Stimulated activated memory B cell treated with anti-CD40 and anti-IgM and Interleukin-4, amounts not matched to agents 10 μg/mL and 1 μg/mL and 100 μg/mL, for 72 hours (primary cell): ENCODE measurements around the gene CLCN1.

Experiments
- ATAC-seq: fragments of 150-1000 bp; cut with Tn5 transposase; 2 replicates; pipeline ENCODE4 v1.10.0; 2021
- H3K27ac Mint-ChIP-seq: one replicate; pipeline ENCODE4 v1.8.0; 2022; ENCODE audit warnings: mild to moderate bottlenecking, mixed read lengths
- H3K27me3 Mint-ChIP-seq: one replicate; pipeline ENCODE4 v1.8.0; 2022; ENCODE audit warnings: mixed read lengths
- H3K36me3 Mint-ChIP-seq: one replicate; pipeline ENCODE4 v1.8.0; 2022; ENCODE audit warnings: mixed read lengths
- H3K4me1 Mint-ChIP-seq: one replicate; pipeline ENCODE4 v1.8.0; 2022; ENCODE audit warnings: mixed read lengths
- H3K4me3 Mint-ChIP-seq: one replicate; pipeline ENCODE4 v1.8.0; 2022; ENCODE audit warnings: mild to moderate bottlenecking, moderate library complexity, mixed read lengths
- H3K9me3 Mint-ChIP-seq: one replicate; pipeline ENCODE4 v1.8.0; 2022; ENCODE audit warnings: mixed read lengths

Gene CLCN1

DNA sequence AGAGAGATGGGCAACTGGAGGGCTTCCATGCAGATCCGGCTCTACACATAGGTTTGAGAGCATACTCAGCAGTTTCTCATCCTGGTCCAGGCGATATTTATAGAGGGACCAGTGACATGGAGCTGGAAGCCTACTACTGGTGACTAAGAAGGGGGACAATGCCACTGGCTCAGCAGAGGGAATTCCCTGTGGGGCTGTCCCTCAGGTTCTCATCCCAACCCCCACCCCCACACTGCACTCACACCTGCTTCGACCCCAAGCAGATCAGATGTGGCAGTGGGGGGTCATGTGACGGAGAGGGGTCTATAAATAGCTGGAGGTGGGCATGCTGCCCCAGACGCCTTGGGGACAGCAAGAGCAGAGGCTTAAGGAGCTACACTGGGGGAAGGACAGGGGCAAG lies at the start of gene CLCN1:
Gene CLCN1, plus strand, starts transcription at position 336 of the 400 bp plus-strand sequence. CDS start 102 bp downstream, outside the sequence.
- Mint-ChIP-seq H3K27ac (peak within 1 kb of the TSS; percentile 56), H3K4me3 (no peak within 1 kb of the TSS), H3K9me3 (no peaks in the 10 kb centered on the region), H3K27me3 (no peaks in the 10 kb centered on the region), H3K36me3 (no peaks in the 10 kb centered on the region), H3K4me1 (peaks cover 2% of the 10 kb centered on the region)
- ATAC-seq = no peak

- Mint-ChIP-seq H3K4me3 (no peak overlapping the region), H3K4me1 (peaks cover 20% of the 10 kb centered on the region), H3K27ac (peak overlapping the region; percentile 6), H3K27me3 (no peaks in the 10 kb centered on the region), H3K36me3 (peaks cover 42% of the 10 kb centered on the region), H3K9me3 (no peaks in the 10 kb centered on the region)
- ATAC-seq = no peak
Measured at GRCh38 chr7:143269251-143269650, 46.7 kb upstream of the CLCN1 start.

- ATAC-seq = no peak
- Mint-ChIP-seq H3K4me1 (peaks cover under 1% of the 10 kb centered on the region), H3K4me3 (no peak overlapping the region), H3K9me3 (no peaks in the 10 kb centered on the region), H3K36me3 (peaks cover 30% of the 10 kb centered on the region), H3K27me3 (no peaks in the 10 kb centered on the region), H3K27ac (no peak overlapping the region)
Measured at GRCh38 chr7:143271240-143271639, 44.7 kb upstream of the CLCN1 start.

DNA sequence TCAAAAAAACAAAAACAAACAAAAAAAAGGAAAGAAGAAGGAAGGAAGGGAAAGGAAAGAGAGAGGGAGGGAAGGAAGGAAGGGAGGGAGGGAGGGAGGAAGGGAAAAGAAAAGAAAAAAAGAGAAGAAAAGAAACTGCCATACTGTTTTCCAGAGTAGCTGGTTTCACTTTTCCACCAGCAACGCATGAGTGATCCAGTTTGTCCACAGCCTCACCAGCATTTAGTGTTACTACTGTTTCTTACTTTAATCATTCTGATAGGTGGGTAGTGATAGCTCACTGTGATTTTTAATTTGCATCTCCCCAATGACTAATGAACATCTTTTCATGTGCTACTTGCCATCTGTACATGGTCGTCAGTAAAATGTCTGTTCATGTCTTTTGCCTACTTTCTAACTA lies 43.0 kb upstream of the CLCN1 start:
- no peak for ATAC-seq
- no peak overlapping the region for H3K4me3 Mint-ChIP-seq
- no peaks in the 10 kb centered on the region for H3K27me3 Mint-ChIP-seq
- no peaks in the 10 kb centered on the region for H3K4me1 Mint-ChIP-seq
- no peaks in the 10 kb centered on the region for H3K9me3 Mint-ChIP-seq
- peaks cover 28% of the 10 kb centered on the region for H3K36me3 Mint-ChIP-seq
- H3K27ac Mint-ChIP-seq = no peak overlapping the region

GRCh38 chr7:143279186-143280098 lies 36.5 kb upstream of the CLCN1 start:
- Mint-ChIP-seq H3K27me3 (no peaks in the 10 kb centered on the region), H3K36me3 (no peaks in the 10 kb centered on the region), H3K27ac (peak overlapping the region; percentile 85), H3K9me3 (no peaks in the 10 kb centered on the region), H3K4me3 (peak overlapping the region; percentile 62), H3K4me1 (peaks cover 36% of the 10 kb centered on the region)
- peak; percentile 67 for ATAC-seq

GRCh38 chr7:143280160-143280559 lies 35.8 kb upstream of the CLCN1 start:
- H3K36me3 Mint-ChIP-seq = no peaks in the 10 kb centered on the region
- H3K4me1 Mint-ChIP-seq = peaks cover 39% of the 10 kb centered on the region
- H3K4me3 Mint-ChIP-seq = peak overlapping the region; percentile 62
- H3K27me3 Mint-ChIP-seq = no peaks in the 10 kb centered on the region
- H3K9me3 Mint-ChIP-seq = no peaks in the 10 kb centered on the region
- H3K27ac Mint-ChIP-seq = peak overlapping the region; percentile 85
- no peak for ATAC-seq

DNA sequence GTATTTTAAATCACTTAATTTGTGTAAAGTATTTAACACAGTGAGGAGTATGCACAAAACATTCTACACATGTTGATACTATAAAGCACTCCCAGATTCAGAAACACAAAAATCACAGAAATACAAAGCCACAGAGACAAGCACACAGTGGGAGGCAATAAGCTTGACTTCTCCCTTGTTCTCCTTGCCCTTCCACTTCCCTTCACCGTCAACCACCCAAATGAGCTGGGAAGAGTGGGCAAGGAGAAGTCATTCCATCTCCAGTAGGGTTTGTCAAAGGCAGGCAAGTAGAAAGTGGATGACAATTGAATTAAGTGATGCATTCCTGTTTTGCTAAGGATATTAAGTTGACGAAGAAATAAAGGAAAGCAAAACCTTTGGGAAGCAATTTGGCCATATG lies 35.3 kb upstream of the CLCN1 start:
- Mint-ChIP-seq H3K4me3 (peak overlapping the region; percentile 62), H3K9me3 (no peaks in the 10 kb centered on the region), H3K4me1 (peaks cover 39% of the 10 kb centered on the region), H3K36me3 (no peaks in the 10 kb centered on the region), H3K27ac (peak overlapping the region; percentile 85), H3K27me3 (no peaks in the 10 kb centered on the region)
- ATAC-seq = no peak

GRCh38 chr7:143281529-143281928 lies 34.4 kb upstream of the CLCN1 start:
- Mint-ChIP-seq H3K27me3 (no peaks in the 10 kb centered on the region), H3K36me3 (no peaks in the 10 kb centered on the region), H3K27ac (no peak overlapping the region), H3K9me3 (no peaks in the 10 kb centered on the region), H3K4me3 (no peak overlapping the region), H3K4me1 (peaks cover 39% of the 10 kb centered on the region)
- ATAC-seq = no peak

GRCh38 chr7:143282124-143282523 lies 33.8 kb upstream of the CLCN1 start:
- Mint-ChIP-seq H3K36me3 (no peaks in the 10 kb centered on the region), H3K9me3 (no peaks in the 10 kb centered on the region), H3K4me1 (peaks cover 39% of the 10 kb centered on the region), H3K27ac (no peak overlapping the region), H3K27me3 (no peaks in the 10 kb centered on the region), H3K4me3 (no peak overlapping the region)
- ATAC-seq = no peak

DNA sequence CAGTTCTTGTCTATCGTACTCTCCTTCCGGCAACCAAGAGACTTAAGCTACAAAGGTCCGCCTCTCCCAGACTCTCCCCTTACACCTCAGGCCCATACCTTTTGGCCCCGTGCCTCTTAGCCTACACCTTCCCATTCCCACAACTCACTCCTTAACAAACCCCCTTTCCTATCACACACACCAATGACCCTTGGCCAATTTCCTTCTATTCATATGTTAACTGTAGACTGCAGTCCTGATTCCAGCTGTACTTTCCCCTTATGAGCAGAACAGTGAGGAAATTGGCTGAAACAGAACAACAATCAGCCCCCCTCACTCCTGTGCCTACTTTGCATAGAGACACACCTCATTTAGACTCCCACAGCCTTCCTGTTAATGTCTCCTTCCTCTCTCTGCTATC lies 32.5 kb upstream of the CLCN1 start:
- Mint-ChIP-seq H3K9me3 (peaks cover 3% of the 10 kb centered on the region), H3K4me1 (peaks cover 46% of the 10 kb centered on the region), H3K27ac (peak overlapping the region; percentile 85), H3K4me3 (peak overlapping the region; percentile 54), H3K36me3 (no peaks in the 10 kb centered on the region), H3K27me3 (no peaks in the 10 kb centered on the region)
- no peak for ATAC-seq

GRCh38 chr7:143284591-143285469 lies 31.1 kb upstream of the CLCN1 start, which contains the start of gene TMEM139:
Gene TMEM139 (plus strand): TSS chr7:143284958. CDS start chr7:143285958, 1,000 bp downstream.
- ATAC-seq = no peak
- peak within 1 kb of the TSS; percentile 54 for H3K4me3 Mint-ChIP-seq
- H3K36me3 Mint-ChIP-seq = no peaks in the 10 kb centered on the region
- no peaks in the 10 kb centered on the region for H3K27me3 Mint-ChIP-seq
- H3K4me1 Mint-ChIP-seq = peaks cover 46% of the 10 kb centered on the region
- peak within 1 kb of the TSS; percentile 85 for H3K27ac Mint-ChIP-seq
- H3K9me3 Mint-ChIP-seq = peaks cover 3% of the 10 kb centered on the region

DNA sequence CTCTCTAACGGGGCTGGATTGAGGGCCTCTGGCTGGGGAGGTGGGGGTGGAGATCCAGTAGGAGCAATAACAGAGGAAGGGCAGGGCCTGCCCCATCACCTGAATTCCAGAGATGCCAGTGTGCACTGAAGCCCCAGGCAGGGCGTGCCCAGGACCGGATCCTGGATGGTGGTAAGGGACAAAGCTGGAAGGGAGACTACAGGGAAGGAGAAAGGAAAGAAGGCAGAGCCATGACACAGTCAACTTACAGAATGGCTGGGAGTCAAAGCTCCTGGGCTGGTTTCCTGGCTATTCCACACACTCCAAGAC lies 30.5 kb upstream of the CLCN1 start:
- Mint-ChIP-seq H3K4me1 (peaks cover 46% of the 10 kb centered on the region), H3K27me3 (no peaks in the 10 kb centered on the region), H3K9me3 (peaks cover 3% of the 10 kb centered on the region), H3K27ac (no peak overlapping the region), H3K4me3 (no peak overlapping the region), H3K36me3 (no peaks in the 10 kb centered on the region)
- ATAC-seq = no peak

GRCh38 chr7:143285806-143286521 lies 29.9 kb upstream of the CLCN1 start:
- Mint-ChIP-seq H3K4me3 (no peak overlapping the region), H3K27ac (no peak overlapping the region), H3K27me3 (no peaks in the 10 kb centered on the region), H3K9me3 (peaks cover 3% of the 10 kb centered on the region), H3K36me3 (no peaks in the 10 kb centered on the region), H3K4me1 (peaks cover 47% of the 10 kb centered on the region)
- no peak for ATAC-seq

- ATAC-seq = no peak
- Mint-ChIP-seq H3K27me3 (no peaks in the 10 kb centered on the region), H3K4me3 (no peak overlapping the region), H3K36me3 (peaks cover 5% of the 10 kb centered on the region), H3K4me1 (peaks cover 53% of the 10 kb centered on the region), H3K27ac (no peak overlapping the region), H3K9me3 (peaks cover 3% of the 10 kb centered on the region)
Measured at GRCh38 chr7:143286522-143286890, 29.4 kb upstream of the CLCN1 start.

DNA sequence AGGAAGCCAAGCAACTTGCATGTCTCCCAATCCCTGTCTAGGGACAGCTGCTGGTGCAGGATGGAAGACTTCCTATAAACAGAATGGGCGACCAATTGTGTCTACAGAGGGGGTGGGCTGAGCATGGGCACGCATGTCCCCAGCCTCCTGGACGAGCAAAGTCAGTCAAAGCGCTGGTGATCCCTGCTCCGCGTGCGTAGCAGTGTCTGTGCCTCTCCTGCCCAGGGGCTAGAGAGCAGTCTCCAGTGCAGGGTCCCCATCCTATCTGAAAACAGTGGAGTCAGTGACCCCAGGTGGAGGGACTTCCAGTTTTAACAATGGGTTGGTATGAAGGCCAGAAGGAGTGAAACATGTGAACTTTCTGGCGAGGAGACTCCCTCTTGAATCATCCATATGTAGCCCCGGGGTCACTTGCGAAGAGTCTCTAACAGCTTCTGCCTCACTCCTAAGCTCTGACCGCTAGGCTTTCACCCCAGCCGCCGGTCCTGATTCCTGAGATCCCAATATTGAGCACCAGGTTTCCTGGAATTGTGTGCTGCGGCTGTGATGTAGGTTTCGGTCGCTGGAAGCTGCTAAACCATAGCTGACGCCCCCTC lies 28.5 kb upstream of the CLCN1 start:
- H3K36me3 Mint-ChIP-seq = peaks cover 12% of the 10 kb centered on the region
- peak overlapping the region; percentile 95 for H3K4me3 Mint-ChIP-seq
- no peak for ATAC-seq
- H3K9me3 Mint-ChIP-seq = peaks cover 3% of the 10 kb centered on the region
- H3K4me1 Mint-ChIP-seq = peaks cover 55% of the 10 kb centered on the region
- H3K27me3 Mint-ChIP-seq = no peaks in the 10 kb centered on the region
- peak overlapping the region; percentile 82 for H3K27ac Mint-ChIP-seq
